GM12873 (cell line): Measurements from ENCODE around the gene TSEN54.

ENCODE experiments used
- CTCF ChIP-seq: IDR thresholded peaks from 2 replicates; pipeline ENCODE4 v1.5.1; 2012; ENCODE audit warnings: low read depth, mild to moderate bottlenecking, moderate library complexity, low read length, control low read depth; ENCODE audit not compliant: insufficient read depth; ENCODE audit errors: missing control alignments

TSEN54 gene

DNA sequence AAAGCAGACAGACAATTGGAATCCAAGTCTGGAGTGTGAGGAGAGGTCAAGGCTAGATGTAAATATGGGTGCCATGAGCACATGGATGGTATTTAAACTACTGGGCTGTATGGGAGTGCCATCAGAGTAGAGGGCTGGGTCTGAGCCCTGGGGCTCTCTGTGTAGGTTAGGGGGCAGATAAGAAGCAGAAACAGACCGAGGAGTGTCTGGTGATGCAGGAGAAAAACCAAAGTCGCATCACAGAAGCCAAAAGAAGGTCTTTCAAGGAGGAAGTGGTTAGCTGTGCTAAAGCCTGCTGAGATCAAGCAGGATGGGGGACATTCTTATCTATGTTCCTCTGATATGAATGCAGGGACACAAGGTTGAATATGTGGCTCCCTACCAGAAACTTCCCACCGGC, 1.9 kb downstream of the TSEN54 start:
- TF ChIP-seq CTCF, result no peak

GRCh38 chr17:75518983-75519537, 2.7 kb downstream of the TSEN54 start:
- TF ChIP-seq CTCF, result no peak

DNA sequence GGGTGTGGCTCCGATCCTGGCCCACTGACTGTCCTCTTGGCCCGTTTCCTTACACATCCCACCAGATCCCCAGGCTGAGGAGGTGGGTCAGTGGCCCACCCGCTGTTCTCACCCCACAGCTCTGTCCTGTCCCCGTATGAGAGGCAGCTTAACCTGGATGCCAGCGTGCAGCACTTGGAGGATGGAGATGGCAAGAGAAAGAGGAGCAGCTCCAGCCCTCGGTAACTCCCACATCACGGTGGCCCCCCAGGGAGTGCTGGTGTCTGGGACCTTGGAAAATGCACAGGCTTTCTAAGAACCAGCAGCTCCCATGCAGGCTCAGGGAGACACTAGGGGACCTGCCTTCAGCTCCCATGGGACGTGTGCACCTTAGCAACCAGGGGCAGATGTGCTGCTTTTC, 5.0 kb downstream of the TSEN54 start:
- no peak for TF ChIP-seq CTCF

- no peak for TF ChIP-seq CTCF
Measured at GRCh38 chr17:75521951-75522727, 5.8 kb downstream of the TSEN54 start.

GRCh38 chr17:75523647-75524046, 7.3 kb downstream of the TSEN54 start:
- TF ChIP-seq CTCF, result no peak

- TF ChIP-seq CTCF, result no peak
Measured at GRCh38 chr17:75524269-75524969, 8.1 kb downstream of the TSEN54 start.
